DMS114 treated with DMSO at 0.1 percent for 48 hours (cell line): ENCODE data around the gene PAK3.

ENCODE experiments used
- DNase-seq: peaks from one replicate; lab custom pipeline; 2025; ENCODE audit not compliant: unreplicated experiment; lab: John Stamatoyannopoulos, UW

The PAK3 gene

GRCh38 chrX:111095974-111096895 lies at the start of gene PAK3:
Gene PAK3, plus strand, starts transcription at chrX:111096191. Its CDS starts 26,913 bp downstream, at chrX:111123104.
- DNase-seq, result peak; percentile 20

- DNase-seq, result no peak
These were observed 48.4 kb upstream of the PAK3 start for GRCh38 chrX:111047575-111047974.

- no peak for DNase-seq
These were observed 43.5 kb upstream of the PAK3 start for GRCh38 chrX:111052478-111052877.

- DNase-seq, result no peak
These were observed 24.3 kb upstream of the PAK3 start for GRCh38 chrX:111071542-111072277.

DNA sequence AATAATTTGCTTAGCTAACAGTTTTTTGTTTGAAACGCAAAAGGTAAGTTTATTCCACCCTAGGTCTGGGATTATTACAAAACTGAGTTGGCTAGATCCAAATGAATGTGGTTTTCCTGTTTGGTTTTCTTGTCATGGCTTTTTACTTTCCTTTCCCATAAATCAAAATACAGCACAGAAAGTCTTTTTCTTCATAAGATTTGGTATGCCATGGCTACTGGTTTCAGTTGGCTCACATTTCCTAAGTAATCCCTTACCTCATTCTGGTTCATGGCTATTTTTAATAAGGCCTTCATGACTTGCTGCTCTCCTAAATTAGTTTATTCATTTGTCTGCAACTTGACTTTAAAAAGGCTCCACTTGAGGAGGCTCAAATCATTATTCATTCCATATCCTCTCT lies 12.9 kb upstream of the PAK3 start:
- DNase-seq, result no peak

- no peak for DNase-seq
These were observed 9.4 kb upstream of the PAK3 start for GRCh38 chrX:111086591-111087006.

DNA sequence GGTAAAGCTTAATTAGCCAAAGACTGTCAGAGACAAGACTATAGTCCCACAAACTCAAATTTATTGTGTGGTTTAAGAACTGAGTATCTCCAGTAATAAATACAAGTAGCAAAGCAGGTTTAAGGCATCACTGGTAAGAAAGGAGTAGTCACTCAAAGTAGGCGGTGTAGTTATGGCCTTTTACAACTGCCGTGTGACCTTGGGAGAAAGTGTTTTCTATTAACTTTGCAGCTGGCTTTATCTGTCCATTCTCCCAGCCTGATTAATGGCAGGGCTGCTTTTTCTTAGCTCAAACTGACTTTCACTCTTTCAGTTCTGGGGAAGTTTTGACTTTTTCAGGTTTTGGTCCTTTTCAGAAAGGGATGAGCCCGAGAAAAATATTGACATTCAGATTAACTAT lies 7.4 kb upstream of the PAK3 start:
- no peak for DNase-seq

DNA sequence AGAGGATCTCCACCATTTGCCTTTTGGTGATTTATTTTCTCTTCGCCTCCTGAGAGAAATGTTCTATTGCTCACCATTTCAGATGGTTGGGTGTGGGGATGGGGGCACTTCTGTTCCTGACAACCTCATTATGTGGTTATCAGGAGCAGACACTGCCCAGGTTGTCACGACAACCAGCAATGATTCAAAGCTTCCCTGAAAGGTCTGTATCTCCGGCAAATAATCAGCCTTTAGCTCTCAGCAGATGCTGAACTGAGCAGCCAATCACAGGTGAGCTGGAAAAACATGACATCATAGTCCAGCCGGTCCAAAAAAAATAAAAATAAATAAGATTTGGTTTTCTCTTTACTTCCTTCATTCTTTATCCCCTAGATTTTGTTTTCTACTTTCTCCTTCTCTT lies 5.5 kb upstream of the PAK3 start:
- no peak for DNase-seq

- no peak for DNase-seq
These were observed 2.9 kb downstream of the PAK3 start for GRCh38 chrX:111098874-111099273.

GRCh38 chrX:111100191-111100590 lies 4.2 kb downstream of the PAK3 start:
- DNase-seq, result peak; percentile 5

DNA sequence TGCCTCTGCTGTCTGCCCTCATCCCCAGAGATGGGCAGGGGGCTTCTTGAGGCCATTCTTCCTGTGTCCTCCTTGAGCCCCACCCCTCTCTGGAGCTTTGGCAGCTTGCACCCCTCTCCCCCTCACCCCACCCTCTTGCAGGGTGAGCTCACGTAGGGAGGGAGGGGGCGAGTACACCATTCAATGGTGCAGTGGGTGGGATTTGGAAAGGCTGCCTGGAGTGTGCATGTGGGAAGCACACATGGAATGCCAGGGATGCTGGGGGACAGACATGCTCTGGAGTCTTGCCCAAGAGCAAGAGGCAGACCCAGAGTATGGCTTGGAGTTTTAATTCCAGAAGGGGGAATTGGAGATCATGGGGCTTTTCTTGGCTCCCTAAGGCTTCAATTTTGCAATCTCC lies 5.6 kb downstream of the PAK3 start:
- DNase-seq, result no peak

DNA sequence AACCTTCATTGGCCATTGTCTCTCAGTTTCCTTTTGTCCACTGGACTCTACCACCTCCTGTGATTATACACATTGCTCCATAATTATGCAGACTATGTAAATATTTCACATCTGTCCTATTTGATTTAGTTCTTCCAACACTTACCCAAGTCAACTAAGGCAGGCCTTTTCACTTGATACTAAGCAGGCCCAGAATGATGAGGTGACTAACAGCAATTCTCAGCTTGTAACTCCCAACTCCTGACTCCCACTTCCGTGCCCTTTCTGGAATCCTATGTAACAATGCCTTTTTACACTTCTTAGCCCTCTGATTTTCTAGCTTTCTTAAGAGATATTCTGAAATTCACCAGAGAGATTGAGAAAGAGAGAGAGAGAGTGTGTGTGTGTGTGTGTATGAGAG lies 6.6 kb downstream of the PAK3 start:
- no peak for DNase-seq

DNA sequence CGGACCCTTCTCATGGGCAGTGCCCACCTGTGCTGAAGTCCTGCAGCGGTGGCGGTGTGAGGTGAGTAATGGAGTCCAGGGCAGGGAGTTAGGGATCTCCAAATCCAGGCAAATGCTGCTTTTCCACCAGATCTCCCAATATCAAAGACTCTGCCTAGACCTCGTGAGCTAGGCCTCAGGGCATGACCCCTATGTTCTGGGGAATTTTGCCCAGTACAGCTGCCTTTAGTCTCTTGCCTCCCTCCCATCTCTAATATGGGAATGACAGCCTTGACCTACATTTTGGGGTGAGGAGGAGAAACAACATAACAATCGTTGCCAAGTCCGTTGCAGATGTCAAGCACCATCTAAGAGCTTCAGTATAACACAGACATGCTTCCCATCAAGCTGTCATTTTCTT lies 7.3 kb downstream of the PAK3 start:
- DNase-seq, result no peak

- DNase-seq, result no peak
These were observed 14.2 kb downstream of the PAK3 start for GRCh38 chrX:111110098-111110775.

DNA sequence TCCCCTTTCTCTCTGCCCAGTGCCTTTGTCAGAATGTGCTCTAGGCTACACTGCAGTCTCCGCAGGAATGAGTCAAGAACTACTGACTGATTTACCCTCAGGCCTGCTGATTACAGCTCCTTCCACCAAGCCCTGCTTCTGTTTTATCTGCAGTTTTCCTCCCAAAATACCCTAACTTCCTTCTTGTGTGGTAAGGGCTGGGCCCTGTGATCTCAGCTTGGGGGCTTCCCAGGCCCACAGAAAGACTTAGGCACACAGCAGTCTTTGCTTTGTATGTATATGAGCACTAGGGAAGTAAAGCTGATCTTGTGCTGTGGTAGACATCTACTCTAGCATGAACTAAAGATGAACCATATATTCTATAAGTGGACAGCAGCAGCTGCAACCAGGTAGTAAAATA lies 18.8 kb downstream of the PAK3 start:
- DNase-seq, result no peak

GRCh38 chrX:111116666-111117065 lies 20.7 kb downstream of the PAK3 start:
- no peak for DNase-seq

DNA sequence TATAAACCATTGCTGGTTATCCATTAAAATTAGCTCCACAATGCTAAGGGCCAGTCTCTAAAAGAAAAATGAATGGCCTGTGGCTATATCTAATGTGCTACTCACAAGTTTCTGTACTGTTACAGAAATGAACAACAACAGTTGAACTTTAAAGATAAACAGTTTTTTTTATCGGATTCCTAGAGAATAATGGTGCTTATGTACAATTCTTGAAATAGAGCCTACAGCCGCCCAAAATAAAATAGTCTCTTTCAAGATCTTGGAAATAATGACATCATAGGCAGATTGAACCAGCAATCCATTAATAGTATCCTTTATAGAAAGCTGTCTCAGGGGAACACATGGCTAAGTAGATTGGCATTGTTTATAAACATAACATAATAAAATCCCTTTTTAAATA lies 23.4 kb downstream of the PAK3 start:
- DNase-seq, result no peak

GRCh38 chrX:111123125-111123524 lies 27.1 kb downstream of the PAK3 start:
- DNase-seq, result no peak

GRCh38 chrX:111123606-111124179 lies 27.7 kb downstream of the PAK3 start:
- no peak for DNase-seq

- DNase-seq, result no peak
These were observed 28.4 kb downstream of the PAK3 start for GRCh38 chrX:111124418-111124817.

GRCh38 chrX:111127038-111127437 lies 31.0 kb downstream of the PAK3 start:
- DNase-seq, result no peak
